Endodermal cell (in vitro differentiated cells): ENCODE data around the gene TMEM43. TPM values are rescaled to one million over a fixed set of nuclear protein-coding genes. Genes with fewer than 3 reads are reported as not detected.

Experiments used
- DNase-seq: peaks from one replicate; pipeline ENCODE4 v3.0.0-alpha.2; 2017
- H3K27ac ChIP-seq: 2 replicates; pipeline ENCODE4 v1.5.1; 2013; ENCODE audit warnings: mild to moderate bottlenecking, low read depth, low read length, moderate library complexity
- H3K27me3 ChIP-seq: 2 replicates; pipeline ENCODE4 v1.6.1; 2013; ENCODE audit warnings: mild to moderate bottlenecking, low read length, moderate library complexity; ENCODE audit not compliant: insufficient read depth, control insufficient read depth, poor library complexity, severe bottlenecking
- H3K36me3 ChIP-seq: 2 replicates; pipeline ENCODE4 v1.7.0; 2013; ENCODE audit warnings: mild to moderate bottlenecking, low read length, moderate library complexity; ENCODE audit not compliant: control insufficient read depth, insufficient read depth
- H3K4me1 ChIP-seq: one replicate; pipeline ENCODE4 v1.7.0; 2013; ENCODE audit warnings: low read length; ENCODE audit not compliant: control insufficient read depth, insufficient read depth
- H3K4me3 ChIP-seq: 2 replicates; pipeline ENCODE4 v1.5.1; 2013; ENCODE audit warnings: mild to moderate bottlenecking, low read length, moderate library complexity
- H3K9ac ChIP-seq: 2 replicates; pipeline ENCODE4 v1.6.1; 2013; ENCODE audit warnings: mild to moderate bottlenecking, low read length, moderate library complexity; ENCODE audit not compliant: poor library complexity, severe bottlenecking; ENCODE audit errors: extremely low read depth
- H3K9me3 ChIP-seq: 2 replicates; pipeline ENCODE4 v1.6.1; 2013; ENCODE audit warnings: mild to moderate bottlenecking, low read length, moderate library complexity; ENCODE audit not compliant: control insufficient read depth
- H3K27ac Mint-ChIP-seq: 2 replicates; pipeline ENCODE4 v1.8.0; 2020; ENCODE audit warnings: mixed read lengths
- H3K27me3 Mint-ChIP-seq: 2 replicates; pipeline ENCODE4 v1.8.0; 2021; ENCODE audit warnings: mild to moderate bottlenecking, mixed read lengths; ENCODE audit not compliant: insufficient read depth
- H3K36me3 Mint-ChIP-seq: 2 replicates; pipeline ENCODE4 v1.8.0; 2020; ENCODE audit warnings: low read depth, mixed read lengths
- H3K4me1 Mint-ChIP-seq: 2 replicates; pipeline ENCODE4 v1.8.0; 2020; ENCODE audit warnings: mixed read lengths
- H3K4me3 Mint-ChIP-seq: 2 replicates; pipeline ENCODE4 v1.8.0; 2020; ENCODE audit warnings: mild to moderate bottlenecking, moderate library complexity, mixed read lengths
- H3K9me3 Mint-ChIP-seq: 2 replicates; pipeline ENCODE4 v1.8.0; 2020; ENCODE audit warnings: mild to moderate bottlenecking, mixed read lengths
- CTCF ChIP-seq: fragments of 200-600 bp; sonication (generic); conservative IDR thresholded peaks from 2 replicates; pipeline ENCODE4 v1.5.0; 2021; ENCODE audit warnings: antibody characterized with exemption, mild to moderate bottlenecking
- WGBS, 2 experiments: methylation state at CpG; one replicate each; pipeline versions ENCODE4 v1.1.5 to v1.1.7; 2013; ENCODE audit warnings: missing lambda C conversion rate in 2 of 2, mixed read lengths in 1 of 2; ENCODE audit not compliant: insufficient coverage in 1 of 2, insufficient read length in 1 of 2; 5-methylcytosine and 5-hydroxymethylcytosine counted together
- total RNA-seq, 2 donors: library from RNA; stranded (reverse); fragmentation: NEBNext Ultra II Directional in 1 of 2; extraction: Animal tissue kit (Norgen Biotek cat#: 25700) in 1 of 2; gene quantifications; 2 replicates in 1 of 2; 3 replicates in 1 of 2; pipeline ENCODE4 v1.2.1, GENCODE V29; 2021

TMEM43 gene
- total RNA-seq, 2 donors from 2014 or later = 28.9 to 39.3 TPM

GRCh38 chr3:14145236-14145635 lies 20.4 kb downstream of the TMEM43 start:
- H3K27me3 ChIP-seq = no peaks in the 10 kb centered on the region
- peak overlapping the region; percentile 85 for H3K27ac ChIP-seq
- Mint-ChIP-seq H3K9me3 (no peaks in the 10 kb centered on the region), H3K4me3 (no peak overlapping the region), H3K4me1 (peaks cover 17% of the 10 kb centered on the region), H3K36me3 (peaks cover 44% of the 10 kb centered on the region), H3K27me3 (no peaks in the 10 kb centered on the region), H3K27ac (peak overlapping the region; percentile 71)
- H3K9ac ChIP-seq = peak overlapping the region; percentile 42
- peaks cover 10% of the 10 kb centered on the region for H3K4me1 ChIP-seq
- no peaks in the 10 kb centered on the region for H3K9me3 ChIP-seq
- H3K36me3 ChIP-seq = peaks cover 54% of the 10 kb centered on the region
- TF ChIP-seq CTCF = no peak
- peak; percentile 56 for DNase-seq
- WGBS, 2 experiments = 93 to 96% methylated on average over 5 to 9 of the region's 9 CpGs
- H3K4me3 ChIP-seq = no peak overlapping the region

GRCh38 chr3:14145670-14146380 lies 21.0 kb downstream of the TMEM43 start:
- Histone ChIP-seq H3K36me3 (peaks cover 48% of the 10 kb centered on the region), H3K4me3 (no peak overlapping the region), H3K27me3 (no peaks in the 10 kb centered on the region), H3K9me3 (no peaks in the 10 kb centered on the region), H3K4me1 (peaks cover 10% of the 10 kb centered on the region), H3K9ac (no peak overlapping the region), H3K27ac (peak overlapping the region; percentile 85)
- no peak overlapping the region for H3K4me3 Mint-ChIP-seq
- DNase-seq = peak; percentile 56
- H3K27ac Mint-ChIP-seq = peak overlapping the region; percentile 77
- H3K36me3 Mint-ChIP-seq = peaks cover 46% of the 10 kb centered on the region
- whole genome bisulfite sequencing, 2 experiments = 89 to 92% methylated on average over 6 to 10 of the region's 10 CpGs
- H3K4me1 Mint-ChIP-seq = peaks cover 17% of the 10 kb centered on the region
- peak; percentile 45 for TF ChIP-seq CTCF
- no peaks in the 10 kb centered on the region for H3K9me3 Mint-ChIP-seq
- H3K27me3 Mint-ChIP-seq = no peaks in the 10 kb centered on the region

GRCh38 chr3:14146381-14147065 lies 21.7 kb downstream of the TMEM43 start:
- Histone ChIP-seq H3K9ac (no peak overlapping the region), H3K4me3 (no peak overlapping the region), H3K27me3 (no peaks in the 10 kb centered on the region), H3K9me3 (no peaks in the 10 kb centered on the region), H3K4me1 (peaks cover 10% of the 10 kb centered on the region), H3K27ac (no peak overlapping the region), H3K36me3 (peaks cover 43% of the 10 kb centered on the region)
- Mint-ChIP-seq H3K36me3 (peaks cover 44% of the 10 kb centered on the region), H3K9me3 (no peaks in the 10 kb centered on the region), H3K4me1 (peaks cover 17% of the 10 kb centered on the region), H3K4me3 (no peak overlapping the region), H3K27me3 (no peaks in the 10 kb centered on the region), H3K27ac (peak overlapping the region; percentile 8)
- WGBS, 2 experiments = 96 to 98% methylated on average over 7 to 10 of the region's 10 CpGs
- DNase-seq = peak; percentile 54
- no peak for TF ChIP-seq CTCF
